Epithelial cell of proximal tubule (primary cell): Measurements from ENCODE around the gene SLMAP. TPM values are rescaled to one million over a fixed set of nuclear protein-coding genes. Genes with fewer than 3 reads are reported as not detected.

Experiments
- DNase-seq: peaks from one replicate; pipeline ENCODE4 v3.0.0-alpha.2; 2011; ENCODE audit warnings: low read depth
- H3K4me3 ChIP-seq: 2 replicates; pipeline ENCODE4 v1.5.1; 2011; ENCODE audit warnings: low read depth, mild to moderate bottlenecking, low read length
- CTCF ChIP-seq: conservative IDR thresholded peaks from 2 replicates; pipeline ENCODE4 v1.5.1; 2012; ENCODE audit warnings: low read depth, mild to moderate bottlenecking, low read length
- total RNA-seq: library from RNA; depleted of rRNA; stranded (reverse); fragments of >200 nt; gene quantifications from 2 replicates; pipeline ENCODE4 v1.2.3, GENCODE V29; 2015

The SLMAP gene
- total RNA-seq, 1 donor from 2014 or later, result 55.1 TPM

- H3K4me3 ChIP-seq, result no peak overlapping the region
- DNase-seq, result no peak
- TF ChIP-seq CTCF, result no peak
Observed at GRCh38 chr3:57917601-57918000, 161.5 kb downstream of the SLMAP start.

- no peak for TF ChIP-seq CTCF
- DNase-seq, result no peak
- H3K4me3 ChIP-seq, result no peak overlapping the region
Observed at GRCh38 chr3:57918123-57918837, 162.2 kb downstream of the SLMAP start.

- DNase-seq, result no peak
- no peak overlapping the region for H3K4me3 ChIP-seq
Observed at GRCh38 chr3:57919987-57920386, 163.9 kb downstream of the SLMAP start.

GRCh38 chr3:57923101-57923500 is 167.0 kb downstream of the SLMAP start:
- no peak overlapping the region for H3K4me3 ChIP-seq
- no peak for TF ChIP-seq CTCF
- no peak for DNase-seq

More at GRCh38 chr3:57919987-57920386, 163.9 kb downstream of the SLMAP start:
- TF ChIP-seq CTCF, result no peak

- DNase-seq, result no peak
- TF ChIP-seq CTCF, result no peak
- H3K4me3 ChIP-seq, result no peak overlapping the region
Observed at GRCh38 chr3:57923752-57924151, 167.6 kb downstream of the SLMAP start.

GRCh38 chr3:57927166-57927565 is 171.1 kb downstream of the SLMAP start:
- H3K4me3 ChIP-seq, result no peak overlapping the region
- DNase-seq, result no peak
- TF ChIP-seq CTCF, result no peak

- no peak for DNase-seq
- no peak overlapping the region for H3K4me3 ChIP-seq
- TF ChIP-seq CTCF, result no peak
Observed at GRCh38 chr3:57927916-57928315, 171.8 kb downstream of the SLMAP start.
